PC-3 (cell line): ENCODE results near the gene BCAS3.

Experiments
- EZH2 ChIP-seq: fragments of 300-600 bp; sonication (generic); IDR thresholded peaks from one replicate; pipeline ENCODE4 v1.6.1; 2017; ENCODE audit warnings: antibody characterized with exemption, mild to moderate bottlenecking, low read length; ENCODE audit not compliant: unreplicated experiment
- EZH2phosphoT487 ChIP-seq: fragments of 300-600 bp; sonication (generic); IDR thresholded peaks from 2 replicates; pipeline ENCODE4 v1.6.1; 2018; ENCODE audit warnings: mild to moderate bottlenecking, antibody characterized with exemption, low read length, borderline replicate concordance
- TF ChIP-seq, protein P1 (sequence below): fragments of 300-600 bp; sonication (generic); conservative IDR thresholded peaks from 2 replicates; pipeline ENCODE4 v1.5.1; 2017; ENCODE audit warnings: antibody characterized with exemption, low read depth, mild to moderate bottlenecking, low read length

DNA sequence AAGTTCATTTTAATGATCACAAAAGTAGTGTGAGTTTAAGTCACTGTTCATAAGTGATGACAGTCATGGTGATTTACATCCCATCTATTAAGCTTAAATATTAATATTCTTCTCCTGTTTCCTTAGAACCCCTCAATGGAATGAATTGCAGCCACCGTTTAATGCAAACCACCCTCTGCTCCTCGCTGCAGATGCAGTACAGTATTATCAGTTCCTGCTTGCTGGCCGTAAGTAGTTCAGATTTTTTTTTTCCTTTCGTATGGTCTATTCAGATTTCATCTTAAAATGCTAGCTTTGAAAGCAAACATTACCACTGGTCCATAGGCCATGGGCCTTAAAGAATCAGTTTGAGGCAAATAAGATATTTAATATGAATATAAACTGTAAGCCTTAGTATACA is 363.0 kb downstream of the BCAS3 start:
- TF ChIP-seq, protein P1, sequence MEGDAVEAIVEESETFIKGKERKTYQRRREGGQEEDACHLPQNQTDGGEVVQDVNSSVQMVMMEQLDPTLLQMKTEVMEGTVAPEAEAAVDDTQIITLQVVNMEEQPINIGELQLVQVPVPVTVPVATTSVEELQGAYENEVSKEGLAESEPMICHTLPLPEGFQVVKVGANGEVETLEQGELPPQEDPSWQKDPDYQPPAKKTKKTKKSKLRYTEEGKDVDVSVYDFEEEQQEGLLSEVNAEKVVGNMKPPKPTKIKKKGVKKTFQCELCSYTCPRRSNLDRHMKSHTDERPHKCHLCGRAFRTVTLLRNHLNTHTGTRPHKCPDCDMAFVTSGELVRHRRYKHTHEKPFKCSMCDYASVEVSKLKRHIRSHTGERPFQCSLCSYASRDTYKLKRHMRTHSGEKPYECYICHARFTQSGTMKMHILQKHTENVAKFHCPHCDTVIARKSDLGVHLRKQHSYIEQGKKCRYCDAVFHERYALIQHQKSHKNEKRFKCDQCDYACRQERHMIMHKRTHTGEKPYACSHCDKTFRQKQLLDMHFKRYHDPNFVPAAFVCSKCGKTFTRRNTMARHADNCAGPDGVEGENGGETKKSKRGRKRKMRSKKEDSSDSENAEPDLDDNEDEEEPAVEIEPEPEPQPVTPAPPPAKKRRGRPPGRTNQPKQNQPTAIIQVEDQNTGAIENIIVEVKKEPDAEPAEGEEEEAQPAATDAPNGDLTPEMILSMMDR, result no peak
- no peak for TF ChIP-seq EZH2
- TF ChIP-seq EZH2phosphoT487, result no peak
